OCI-LY7 (cell line): Measurements from ENCODE around the gene NAPG. TPM values are rescaled to one million over a fixed set of nuclear protein-coding genes. Genes with fewer than 3 reads are reported as not detected.

Experiments used
- BruUV-seq: library from RNA; stranded (reverse); fragments of 400-500 nt; replicated peaks from 2 replicates; lab custom pipeline; 2021; lab: Mats Ljungman, UMichigan
- CTCF ChIA-PET: fragments of 300-600 bp; sonication (Branson Sonifier 250); formaldehyde crosslinking; loops from one replicate; lab custom pipeline; 2022; ENCODE audit warnings: antibody characterized with exemption; ENCODE audit not compliant: unreplicated experiment; lab: Charles Lee
- POLR2A ChIA-PET: fragments of 300-600 bp; sonication (Branson Sonifier 250); formaldehyde crosslinking; loops from one replicate; lab custom pipeline; 2022; ENCODE audit warnings: antibody characterized with exemption; lab: Charles Lee
- DNase-seq: peaks from one replicate; pipeline ENCODE4 v3.0.0-alpha.2; 2015; ENCODE audit warnings: low spot score
- H2AFZ ChIP-seq: fragments of 200-600 bp; sonication (generic), shearing (Covaris generic); 2 replicates; pipeline ENCODE4 v1.6.1; 2014; ENCODE audit warnings: mild to moderate bottlenecking, antibody characterized with exemption, low read length, moderate library complexity
- H3K27ac ChIP-seq: fragments of 200-600 bp; sonication (generic); 2 replicates; pipeline ENCODE4 v1.5.1; 2014; ENCODE audit warnings: mixed run types, low read depth, mild to moderate bottlenecking, moderate library complexity, low read length, inconsistent platforms; ENCODE audit not compliant: poor library complexity, severe bottlenecking
- H3K36me3 ChIP-seq: fragments of 200-600 bp; sonication (generic); 2 replicates; pipeline ENCODE4 v1.6.1; 2014; ENCODE audit warnings: mild to moderate bottlenecking, antibody characterized with exemption, low read length, moderate library complexity, mixed read lengths; ENCODE audit not compliant: insufficient read depth
- H3K4me1 ChIP-seq: fragments of 200-600 bp; sonication (generic); 2 replicates; pipeline ENCODE4 v1.5.1; 2014; ENCODE audit warnings: mild to moderate bottlenecking, low read length; ENCODE audit not compliant: insufficient read depth, poor library complexity, severe bottlenecking
- H3K4me2 ChIP-seq: fragments of 200-600 bp; sonication (generic); 2 replicates; pipeline ENCODE4 v1.6.1; 2014; ENCODE audit warnings: mild to moderate bottlenecking, low read length
- H3K4me3 ChIP-seq: fragments of 200-600 bp; sonication (generic); 2 replicates; pipeline ENCODE4 v1.5.1; 2014; ENCODE audit warnings: mild to moderate bottlenecking, low read depth, low read length; ENCODE audit not compliant: poor library complexity, severe bottlenecking
- H3K79me2 ChIP-seq: fragments of 200-600 bp; sonication (generic); 2 replicates; pipeline ENCODE4 v1.6.1; 2016; ENCODE audit warnings: low read depth, mild to moderate bottlenecking, low read length, moderate library complexity, mixed read lengths; ENCODE audit not compliant: insufficient read depth
- H3K9me2 ChIP-seq: fragments of 200-600 bp; sonication (generic); 2 replicates; pipeline ENCODE4 v1.6.1; 2016; ENCODE audit warnings: mild to moderate bottlenecking, low read length, mixed read lengths; ENCODE audit not compliant: insufficient read depth
- H3K9me3 ChIP-seq: fragments of 200-600 bp; sonication (generic); 2 replicates; pipeline ENCODE4 v1.6.1; 2014; ENCODE audit warnings: mild to moderate bottlenecking, mixed run types, low read length, mixed read lengths
- H4K20me1 ChIP-seq: fragments of 200-600 bp; sonication (generic); 2 replicates; pipeline ENCODE4 v1.6.1; 2014; ENCODE audit warnings: mild to moderate bottlenecking, antibody characterized with exemption, low read length, moderate library complexity, mixed read lengths; ENCODE audit not compliant: insufficient read depth
- EZH2phosphoT487 ChIP-seq: fragments of 200-600 bp; sonication (generic); IDR thresholded peaks from 2 replicates; pipeline ENCODE4 v1.6.1; 2018; ENCODE audit warnings: low read depth, borderline replicate concordance, mild to moderate bottlenecking, mixed run types, antibody characterized with exemption, low read length, moderate library complexity, mixed read lengths
- intact Hi-C: fragments of 100-400 bp; cut with micrococcal nuclease; formaldehyde crosslinking; loops from one replicate; pipeline ENCODE4 v1.10.0; 2022; ENCODE audit not compliant: unreplicated experiment
- total RNA-seq, 2 experiments: library from RNA; depleted of rRNA in 1 of 2; stranded (reverse); fragments of >200 nt in 1 of 2; shearing (Covaris generic) in 1 of 2; gene quantifications; 2 replicates each; pipeline ENCODE4 v1.2.3, GENCODE V29; 2014 to 2022
- TF ChIP-seq, protein P1 (sequence below): fragments of 200-600 bp; sonication (generic); conservative IDR thresholded peaks from 2 replicates; pipeline ENCODE4 v1.5.1; 2014; ENCODE audit warnings: mild to moderate bottlenecking, antibody characterized with exemption, low read length, moderate library complexity, mixed read lengths

Gene NAPG
- total RNA-seq, 2 experiments from 2014 or later, result 34.6 to 52.3 TPM

DNA sequence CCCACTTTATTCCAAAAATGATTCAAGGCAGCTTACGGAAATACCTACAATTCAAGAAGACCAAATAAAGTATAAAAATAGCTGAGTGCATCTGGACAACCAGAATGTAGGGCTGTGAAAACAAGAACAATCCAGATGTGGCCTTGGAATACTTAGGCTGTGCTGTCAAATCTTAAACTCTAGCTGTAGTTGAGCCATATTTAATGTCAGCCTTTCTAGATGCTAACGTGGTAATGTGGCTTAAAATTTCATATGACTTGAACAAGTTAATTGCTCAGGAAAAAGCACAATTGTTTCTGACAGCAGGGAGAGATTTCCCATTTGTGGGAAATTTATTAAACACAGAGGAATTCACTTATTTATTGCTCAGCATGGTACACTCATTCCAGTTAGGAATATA is 14.6 kb upstream of the NAPG start:
- no peaks in the 10 kb centered on the region for H3K4me1 ChIP-seq
- no TSS peak for BruUV-seq

DNA sequence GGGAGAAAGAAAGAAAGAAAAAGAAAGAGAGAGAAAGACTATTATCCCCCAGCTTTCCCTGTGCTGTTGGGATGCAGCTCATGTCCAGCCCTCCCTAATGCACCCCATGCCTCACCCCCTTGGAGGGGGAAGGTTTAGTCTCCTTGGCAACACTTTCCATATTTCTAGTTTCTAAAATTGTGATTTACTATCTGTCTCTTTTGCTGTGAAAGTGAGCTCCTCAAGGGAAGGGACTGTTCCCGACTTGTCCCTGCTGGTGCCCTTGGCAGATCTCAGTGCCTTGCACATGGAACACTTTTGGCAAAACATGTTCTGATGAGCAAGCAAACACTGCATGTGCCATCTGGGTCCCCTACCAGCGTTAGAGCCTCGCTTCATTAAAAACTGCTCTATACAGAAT is 11.7 kb upstream of the NAPG start:
- no peak for DNase-seq
- Histone ChIP-seq H3K36me3 (no peaks in the 10 kb centered on the region), H3K9me3 (no peaks in the 10 kb centered on the region), H3K27ac (no peak overlapping the region), H3K4me3 (no peak overlapping the region), H3K4me2 (no peak overlapping the region), H2AFZ (no peak overlapping the region), H4K20me1 (no peaks in the 10 kb centered on the region), H3K4me1 (no peaks in the 10 kb centered on the region), H3K9me2 (no peaks in the 10 kb centered on the region), H3K79me2 (no peaks in the 10 kb centered on the region)
- ChIA-PET CTCF (no interaction called here), POLR2A (no interaction called here)
- no peak for TF ChIP-seq EZH2phosphoT487
- TF ChIP-seq, protein P1, sequence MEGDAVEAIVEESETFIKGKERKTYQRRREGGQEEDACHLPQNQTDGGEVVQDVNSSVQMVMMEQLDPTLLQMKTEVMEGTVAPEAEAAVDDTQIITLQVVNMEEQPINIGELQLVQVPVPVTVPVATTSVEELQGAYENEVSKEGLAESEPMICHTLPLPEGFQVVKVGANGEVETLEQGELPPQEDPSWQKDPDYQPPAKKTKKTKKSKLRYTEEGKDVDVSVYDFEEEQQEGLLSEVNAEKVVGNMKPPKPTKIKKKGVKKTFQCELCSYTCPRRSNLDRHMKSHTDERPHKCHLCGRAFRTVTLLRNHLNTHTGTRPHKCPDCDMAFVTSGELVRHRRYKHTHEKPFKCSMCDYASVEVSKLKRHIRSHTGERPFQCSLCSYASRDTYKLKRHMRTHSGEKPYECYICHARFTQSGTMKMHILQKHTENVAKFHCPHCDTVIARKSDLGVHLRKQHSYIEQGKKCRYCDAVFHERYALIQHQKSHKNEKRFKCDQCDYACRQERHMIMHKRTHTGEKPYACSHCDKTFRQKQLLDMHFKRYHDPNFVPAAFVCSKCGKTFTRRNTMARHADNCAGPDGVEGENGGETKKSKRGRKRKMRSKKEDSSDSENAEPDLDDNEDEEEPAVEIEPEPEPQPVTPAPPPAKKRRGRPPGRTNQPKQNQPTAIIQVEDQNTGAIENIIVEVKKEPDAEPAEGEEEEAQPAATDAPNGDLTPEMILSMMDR, result no peak
- intact Hi-C loops, result loop anchor here (10.0 kb wide), 1 partner anchor 239 kb away; no protein-coding TSS in a partner anchor
- no TSS peak for BruUV-seq

More for the DNA sequence above, 14.6 kb upstream of the NAPG start:
- no peak for DNase-seq
- H3K9me3 ChIP-seq, result no peaks in the 10 kb centered on the region
- no peak overlapping the region for H2AFZ ChIP-seq
- H3K27ac ChIP-seq, result no peak overlapping the region
- H3K79me2 ChIP-seq, result no peaks in the 10 kb centered on the region
- no peaks in the 10 kb centered on the region for H4K20me1 ChIP-seq
- intact Hi-C loops, result loop anchor here (10.0 kb wide), 1 partner anchor 236 kb away; no protein-coding TSS in a partner anchor
- H3K4me3 ChIP-seq, result no peak overlapping the region
- no peak for TF ChIP-seq EZH2phosphoT487
- TF ChIP-seq, protein P1, result no peak
- CTCF ChIA-PET, result no interaction called here
- H3K4me2 ChIP-seq, result no peak overlapping the region
- no peaks in the 10 kb centered on the region for H3K9me2 ChIP-seq
- no peaks in the 10 kb centered on the region for H3K36me3 ChIP-seq
- POLR2A ChIA-PET, result no interaction called here

GRCh38 chr18:10514601-10515000 is 11.2 kb upstream of the NAPG start:
- ChIA-PET CTCF (no interaction called here), POLR2A (no interaction called here)
- no peak overlapping the region for H3K27ac ChIP-seq
- TF ChIP-seq, protein P1, result no peak
- TF ChIP-seq EZH2phosphoT487, result no peak
- H3K79me2 ChIP-seq, result no peaks in the 10 kb centered on the region
- no peaks in the 10 kb centered on the region for H3K36me3 ChIP-seq
- H3K9me2 ChIP-seq, result no peaks in the 10 kb centered on the region
- no peak overlapping the region for H2AFZ ChIP-seq
- H4K20me1 ChIP-seq, result 0 out of 2 replicates have a peak, but pooled peaks cover 2% of the 10 kb centered on the region
- no peak overlapping the region for H3K4me3 ChIP-seq
- H3K4me2 ChIP-seq, result no peak overlapping the region
- no TSS peak for BruUV-seq
- peaks cover under 1% of the 10 kb centered on the region for H3K4me1 ChIP-seq
- intact Hi-C loops, result loop anchor here (10.0 kb wide), 1 partner anchor 240 kb away; no protein-coding TSS in a partner anchor
- H3K9me3 ChIP-seq, result no peaks in the 10 kb centered on the region
- DNase-seq, result no peak
